K562 (cell line): ENCODE results near the gene HMOX1.

ENCODE experiments used
- HIVEP1 ChIP-seq: fragments of 250-450 bp; sonication (Bioruptor Pico); IDR thresholded peaks from 2 replicates; pipeline ENCODE4 v1.4.0; 2020; ENCODE audit warnings: mild to moderate bottlenecking
- POLR2A ChIP-seq: fragments of 450-650 bp; conservative IDR thresholded peaks from 2 replicates; pipeline ENCODE4 v1.6.1; 2016

- TF ChIP-seq HIVEP1 (no peak), POLR2A (no peak)
Measured at GRCh38 chr22:35361001-35361558, 19.8 kb upstream of the HMOX1 start.
